ENCODE results near the gene TKT. TPM values are rescaled to one million over a fixed set of nuclear protein-coding genes. Genes with fewer than 3 reads are reported as not detected.

The TKT gene
- polyA plus RNA-seq, 4 donors, result 91.0 to 127 (median 110) TPM

DNA sequence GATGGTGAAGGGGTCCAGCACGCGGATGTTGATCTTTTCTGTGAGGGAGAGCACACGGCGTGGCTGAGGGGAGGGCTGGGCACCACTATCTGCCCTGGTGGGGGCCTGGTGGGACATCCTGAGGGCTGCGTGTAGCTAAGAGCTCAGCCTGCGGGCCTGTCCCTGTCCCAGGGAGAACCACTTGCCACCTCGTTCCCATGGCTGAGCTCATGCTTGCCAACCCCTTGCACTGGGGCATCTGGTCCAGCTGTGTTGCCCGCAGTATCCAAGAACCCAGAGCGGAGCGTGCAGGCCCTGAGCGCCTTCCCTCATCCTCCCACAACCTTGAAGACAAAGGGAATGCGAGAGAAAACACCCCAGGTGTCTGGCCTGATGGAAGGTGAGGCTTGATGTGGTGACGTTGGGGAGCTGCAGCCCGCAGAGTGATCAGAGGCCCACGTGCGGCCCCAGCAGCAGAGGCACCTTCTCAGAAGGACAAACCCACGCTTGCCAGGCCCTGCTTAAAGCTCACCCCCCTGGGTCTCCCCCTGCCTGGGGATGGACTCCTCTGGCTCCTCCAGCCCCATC is 28.9 kb downstream of the TKT start:
- no peak for DNase-seq (ENCODE audit: low read depth in 4 of 4, low spot score in 2 of 4)

DNA sequence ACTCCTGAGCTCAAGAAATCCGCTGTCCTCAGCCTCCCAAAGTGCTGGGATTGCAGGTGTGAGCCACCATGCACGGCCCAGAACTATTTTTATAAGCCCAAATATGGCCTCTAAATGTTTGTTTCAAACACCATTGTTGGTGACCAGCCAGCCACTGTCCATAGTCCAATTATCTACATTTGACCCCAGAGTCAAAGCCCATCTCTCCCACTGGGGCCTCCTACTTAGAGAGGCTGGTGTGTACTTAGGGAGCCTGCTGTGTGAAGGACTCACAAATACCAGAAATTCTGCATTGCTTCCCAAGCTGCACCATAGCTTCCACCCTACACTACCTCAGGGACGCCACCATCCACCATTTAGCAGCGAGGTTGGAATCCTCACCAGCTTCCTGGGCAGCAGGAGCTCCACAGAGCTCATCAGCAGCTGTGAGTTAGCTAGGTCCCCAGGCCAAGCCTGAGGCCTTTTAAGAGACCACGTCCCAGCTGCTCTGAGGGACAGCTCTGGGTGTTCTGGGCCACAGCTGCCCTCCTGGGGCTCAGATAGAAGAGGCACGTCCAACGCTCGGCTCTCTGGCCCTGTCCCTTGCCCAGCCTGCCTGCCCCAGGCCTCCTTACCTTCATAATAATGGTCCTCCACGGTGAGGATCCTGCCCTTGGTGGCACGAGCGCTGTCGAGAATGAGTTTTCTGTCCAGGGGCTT is 29.5 kb downstream of the TKT start:
- no peak for DNase-seq (ENCODE audit: low read depth in 4 of 4, low spot score in 2 of 4)

DNA sequence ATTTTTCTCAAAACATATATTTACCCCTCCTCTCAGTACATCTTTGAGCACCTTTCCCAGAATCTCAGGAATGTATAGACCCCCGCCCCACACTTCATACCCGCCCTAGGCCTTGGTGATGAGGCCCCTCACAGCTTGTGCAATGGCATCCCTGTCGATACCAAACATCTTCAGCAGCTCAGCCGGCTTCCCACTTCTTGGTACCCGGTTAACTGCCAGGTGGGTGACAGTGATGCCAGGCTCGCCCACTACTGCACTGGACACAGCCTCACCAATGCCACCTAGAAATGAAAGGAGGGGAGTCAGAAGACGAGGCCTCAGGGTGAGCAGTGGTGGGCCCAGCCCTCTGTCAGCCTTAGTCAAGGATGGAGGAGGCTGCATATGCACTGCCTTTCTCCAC is 30.2 kb downstream of the TKT start:
- no peak for DNase-seq (ENCODE audit: low read depth in 4 of 4, low spot score in 2 of 4)

DNA sequence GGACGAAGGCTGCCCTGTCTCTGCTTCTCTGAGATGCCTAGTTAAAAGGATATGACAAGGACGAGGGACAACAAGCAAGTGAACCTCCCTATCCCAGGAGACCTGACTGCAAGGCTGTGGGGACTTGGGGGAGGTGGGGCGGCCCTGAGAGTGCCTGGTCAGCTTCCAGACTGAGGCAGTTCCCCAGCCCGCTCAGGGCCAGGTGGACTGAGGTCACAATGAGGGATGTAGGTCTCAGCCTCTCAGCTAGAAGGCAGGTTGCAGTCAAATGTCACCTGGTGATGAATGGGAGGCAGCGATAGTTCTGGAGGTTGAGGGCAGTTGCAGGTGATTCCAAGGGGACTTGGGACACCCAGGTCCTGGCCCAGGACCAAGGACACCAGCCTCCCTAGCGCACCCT is 30.6 kb downstream of the TKT start:
- DNase-seq (ENCODE audit: low read depth in 4 of 4, low spot score in 2 of 4), result no peak

DNA sequence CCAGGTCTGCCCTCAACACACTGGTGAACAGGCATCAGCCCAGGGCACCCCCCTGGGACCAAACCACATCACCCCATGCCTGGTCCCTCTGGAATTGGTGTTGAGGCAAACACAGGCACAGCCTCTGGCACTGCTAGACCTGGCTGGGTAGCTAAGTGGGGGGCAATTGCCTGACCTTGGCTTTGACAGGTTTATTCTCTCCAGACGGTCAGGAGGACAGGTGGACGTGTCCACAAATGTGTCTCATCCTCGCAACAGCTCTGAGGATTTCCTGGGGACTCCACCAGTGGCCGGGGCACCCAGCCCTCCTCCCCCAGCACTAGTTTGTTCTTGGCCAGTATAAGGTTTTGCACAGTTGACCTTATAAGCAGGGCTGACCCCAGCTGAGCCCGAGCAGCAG is 31.3 kb downstream of the TKT start:
- DNase-seq (ENCODE audit: low read depth in 4 of 4, low spot score in 2 of 4), result no peak

DNA sequence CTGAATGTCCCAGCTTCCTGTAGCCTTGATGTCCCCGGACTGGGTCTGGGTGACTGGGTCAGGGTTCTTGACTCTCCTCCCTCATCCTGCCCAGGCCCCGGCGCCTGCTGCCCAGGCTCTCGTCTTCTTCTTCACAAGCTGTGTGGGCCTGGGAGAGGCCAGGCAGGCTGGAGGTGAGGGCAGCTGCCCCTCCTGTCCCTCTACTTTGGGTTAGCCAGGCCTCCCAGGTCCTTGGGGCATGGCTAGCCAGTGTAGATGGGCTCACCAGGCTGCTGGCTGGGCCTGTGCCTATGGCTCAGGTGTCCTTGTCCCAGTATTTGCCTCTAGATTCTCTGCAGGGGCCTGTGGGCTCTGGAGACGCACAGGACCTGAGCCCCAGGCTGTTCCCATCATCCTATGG is 31.8 kb downstream of the TKT start:
- DNase-seq (ENCODE audit: low read depth in 4 of 4, low spot score in 2 of 4), result no peak

DNA sequence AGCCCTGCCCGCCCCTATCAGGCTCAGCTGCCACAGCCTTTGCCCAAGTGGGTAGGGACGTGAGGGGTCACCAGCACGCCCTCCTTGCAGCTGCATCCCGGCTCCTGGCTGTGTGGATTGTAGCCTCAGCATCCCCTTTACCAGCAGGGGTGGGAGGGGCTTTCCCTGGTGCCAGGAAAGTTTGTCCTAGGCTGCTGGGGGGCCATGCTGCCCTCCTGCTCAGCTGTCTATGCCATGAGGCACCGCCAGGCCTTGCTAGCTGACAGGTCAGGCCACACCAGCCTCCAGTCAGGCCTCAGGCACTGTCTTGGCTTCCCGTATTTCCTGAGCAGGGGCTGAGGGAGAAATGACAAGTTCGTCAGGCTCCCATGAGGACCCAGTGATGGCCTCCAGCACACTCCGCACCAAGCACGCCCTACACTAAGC is 32.3 kb downstream of the TKT start:
- no peak for DNase-seq (ENCODE audit: low read depth in 4 of 4, low spot score in 2 of 4)

DNA sequence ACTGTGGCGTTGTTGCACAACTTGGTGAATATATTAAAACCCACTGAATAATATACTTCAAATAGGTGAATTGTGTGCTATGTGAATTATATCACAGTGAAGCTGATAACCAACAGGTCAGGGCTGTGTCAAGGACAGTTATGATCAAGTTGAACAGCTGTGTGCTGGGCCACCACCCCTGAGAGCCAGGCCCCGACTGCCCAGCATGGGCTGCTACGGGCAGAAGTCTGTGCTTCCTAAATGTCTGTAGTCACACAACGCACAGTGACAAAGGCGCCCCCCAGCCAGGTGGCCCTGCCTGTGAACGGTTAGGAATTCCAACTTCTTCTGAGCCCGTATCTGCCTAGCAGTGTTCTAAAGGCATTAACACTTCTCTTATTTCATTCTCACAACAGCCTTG is 32.8 kb downstream of the TKT start:
- DNase-seq (ENCODE audit: low read depth in 4 of 4, low spot score in 2 of 4), result no peak

DNA sequence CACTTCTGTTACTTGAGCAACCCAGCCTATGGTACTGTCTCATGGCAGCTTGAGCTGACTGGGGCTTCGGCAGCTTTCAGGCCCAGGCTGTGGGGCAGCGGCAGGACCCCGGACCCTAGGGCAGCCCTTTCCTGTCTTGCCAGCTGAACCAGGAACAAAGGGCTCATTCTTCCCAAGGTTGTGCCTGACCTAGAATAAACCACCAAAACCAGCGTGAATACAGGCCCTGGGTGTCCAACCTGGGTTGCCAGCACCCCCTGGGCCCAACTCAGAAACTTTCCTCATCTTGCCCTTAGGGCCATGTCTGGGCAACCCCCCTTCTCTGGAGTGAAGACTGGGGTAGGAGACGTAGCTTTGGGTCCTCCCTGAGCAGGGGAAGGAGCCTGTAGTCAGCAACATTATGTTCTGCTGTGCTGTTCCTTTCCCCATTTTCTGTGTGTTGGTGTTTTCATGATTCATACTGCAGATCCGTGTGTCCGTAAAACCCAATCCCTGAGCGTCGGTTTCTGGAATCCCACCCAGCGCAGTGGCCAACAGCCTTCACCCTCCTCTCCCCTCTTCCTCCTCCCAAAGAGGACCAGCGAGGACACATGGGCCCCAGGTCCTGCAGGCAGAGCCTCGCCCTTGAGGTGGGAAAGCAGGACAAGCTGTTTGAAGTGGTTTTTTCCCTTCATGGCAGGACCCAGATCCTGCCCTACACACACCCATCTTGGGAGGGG is 33.5 kb downstream of the TKT start:
- DNase-seq (ENCODE audit: low read depth in 4 of 4, low spot score in 2 of 4), result no peak

DNA sequence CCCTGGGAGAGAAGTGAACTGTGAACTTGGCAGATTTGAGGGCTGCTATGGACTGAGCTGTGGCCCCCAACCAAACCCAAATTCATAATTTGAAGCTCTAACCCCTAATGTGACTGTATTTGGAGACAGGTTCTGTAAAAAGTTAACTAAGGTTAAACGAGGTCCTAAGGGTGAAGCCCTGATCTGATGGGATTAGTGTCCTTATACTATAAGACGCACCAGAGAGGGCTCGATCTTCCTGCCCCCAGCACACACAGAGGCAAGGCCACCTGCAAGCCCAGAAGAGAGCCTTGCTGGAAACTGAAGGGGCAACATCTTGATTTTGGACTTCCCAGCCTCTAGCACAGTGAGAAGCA is 34.0 kb downstream of the TKT start:
- DNase-seq (ENCODE audit: low read depth in 4 of 4, low spot score in 2 of 4), result no peak

DNA sequence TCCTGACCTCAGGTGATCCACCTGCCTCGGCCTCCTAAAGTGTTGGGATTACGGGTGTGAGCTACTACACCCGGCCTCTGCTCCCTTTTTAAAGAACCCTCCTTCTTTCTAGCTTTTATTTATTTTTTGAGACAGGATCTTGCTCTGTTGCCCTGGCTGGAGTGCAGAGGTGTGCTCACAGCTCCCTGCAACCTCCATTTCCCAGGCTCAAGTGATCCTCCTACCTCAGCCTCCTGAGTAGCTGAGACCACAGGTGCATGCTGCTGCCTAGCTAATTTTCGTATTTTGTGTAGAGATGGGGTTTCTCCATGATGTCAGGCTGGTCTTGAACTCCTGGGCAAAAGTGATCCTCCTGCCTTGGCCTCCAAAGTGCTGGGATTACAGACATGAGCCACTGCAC is 34.5 kb downstream of the TKT start:
- DNase-seq (ENCODE audit: low read depth in 4 of 4, low spot score in 2 of 4), result no peak

DNA sequence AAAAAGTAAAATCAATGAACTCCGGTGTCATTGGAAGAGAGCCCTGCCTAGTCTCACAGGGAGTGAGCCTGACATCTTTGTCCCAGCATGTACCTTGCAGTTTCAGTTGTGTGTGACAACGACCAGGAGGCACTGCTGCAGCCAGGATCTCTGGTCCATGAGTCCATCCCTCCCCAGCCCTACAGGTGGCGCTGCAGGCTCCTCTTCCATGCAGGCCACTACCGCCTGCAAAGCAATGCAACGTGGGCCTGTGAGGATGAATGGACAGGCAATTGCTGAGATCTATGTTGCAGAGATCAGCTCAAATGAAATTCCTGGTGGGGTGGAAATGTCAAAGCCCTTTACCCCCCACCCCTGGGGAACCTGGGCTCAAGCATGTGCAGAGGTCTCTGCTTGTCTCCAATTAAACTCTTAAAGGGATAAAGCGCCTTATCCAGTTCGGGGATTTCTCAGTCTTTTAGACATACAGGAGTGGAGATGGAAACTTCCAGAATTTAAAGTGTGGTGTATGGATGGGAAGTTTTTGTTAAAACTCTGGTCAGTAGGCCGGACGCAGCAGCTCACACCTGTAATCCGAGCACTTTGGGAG is 35.8 kb downstream of the TKT start:
- peak in 2 of 4 donors; percentile 46 to 58 for DNase-seq (ENCODE audit: low read depth in 4 of 4, low spot score in 2 of 4)

DNA sequence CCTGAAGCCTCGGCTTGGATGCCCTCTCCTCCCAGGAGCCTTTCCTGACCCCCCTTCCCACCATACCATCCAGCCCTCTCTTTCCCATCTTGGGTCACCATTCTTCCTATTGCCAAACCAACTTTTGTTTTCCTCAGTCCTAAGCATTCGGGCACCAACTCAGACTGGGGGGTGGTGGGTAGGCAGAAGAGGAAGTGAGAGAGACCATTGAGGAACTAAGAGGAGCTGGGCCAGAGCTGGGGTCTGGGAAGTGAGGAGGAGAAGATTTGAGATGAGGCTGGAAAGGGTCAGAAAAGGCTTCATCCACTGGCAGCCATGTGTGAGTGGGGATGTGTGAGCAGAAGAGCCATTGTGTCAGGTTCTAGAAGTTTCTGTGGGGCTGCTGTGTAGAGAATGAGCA is 37.7 kb downstream of the TKT start:
- DNase-seq (ENCODE audit: low read depth in 4 of 4, low spot score in 2 of 4), result no peak

DNA sequence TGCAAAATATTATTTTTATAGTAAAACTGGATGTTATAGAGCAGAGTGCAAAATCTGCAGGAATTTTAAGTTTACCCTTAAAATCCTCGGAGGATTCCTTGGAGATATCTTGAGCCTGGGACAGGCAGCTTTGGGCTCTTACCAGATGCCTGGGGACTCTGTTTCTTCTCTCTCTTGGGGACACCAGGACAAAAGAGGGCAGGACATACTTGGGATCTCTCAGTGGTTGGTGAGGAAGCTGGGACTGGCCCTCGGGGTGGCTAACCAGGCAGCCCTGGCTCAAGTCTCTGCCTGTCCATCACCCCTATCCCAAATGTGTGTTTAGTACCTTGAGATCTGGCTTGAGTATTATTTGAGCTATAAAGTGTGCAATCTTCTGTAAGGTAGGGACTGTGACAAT is 38.6 kb downstream of the TKT start:
- DNase-seq (ENCODE audit: low read depth in 4 of 4, low spot score in 2 of 4), result no peak

DNA sequence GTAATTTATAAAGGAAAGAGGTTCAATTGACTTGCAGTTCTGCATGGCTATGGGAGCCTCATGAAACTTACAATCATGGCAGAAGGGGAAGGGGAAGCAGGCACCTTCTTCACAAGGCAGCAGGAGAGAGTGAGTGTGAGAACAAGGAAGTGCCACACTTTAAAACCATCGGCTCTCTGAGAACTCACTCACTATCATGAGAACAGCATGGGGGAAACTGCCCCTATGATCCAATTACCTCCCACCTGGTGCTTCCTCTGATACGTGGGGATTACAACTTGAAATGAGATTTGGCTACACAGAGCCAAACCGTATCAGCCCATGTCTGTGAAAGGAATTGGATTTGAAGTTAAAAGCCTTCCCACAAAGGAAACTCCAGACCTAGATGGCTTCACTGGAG is 39.1 kb downstream of the TKT start:
- no peak for DNase-seq (ENCODE audit: low read depth in 4 of 4, low spot score in 2 of 4)

DNA sequence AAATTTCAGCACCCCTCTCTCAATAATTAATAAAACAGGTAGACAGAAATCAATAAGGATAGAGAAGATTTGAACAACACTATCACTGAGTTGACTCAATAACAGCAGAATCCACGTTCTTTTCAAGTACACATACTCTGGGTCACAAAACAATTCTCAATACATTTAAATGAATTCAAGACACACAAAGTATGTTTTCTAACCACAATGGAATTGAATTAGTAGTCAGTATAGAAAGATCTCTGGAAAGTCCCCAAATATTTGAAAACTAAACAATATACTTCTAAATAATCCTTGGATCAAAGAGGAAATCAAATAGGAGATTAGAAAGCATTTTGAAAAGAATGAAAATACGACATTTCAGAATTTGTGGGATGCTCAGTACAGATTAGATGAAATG is 40.0 kb downstream of the TKT start:
- no peak for DNase-seq (ENCODE audit: low read depth in 4 of 4, low spot score in 2 of 4)

DNA sequence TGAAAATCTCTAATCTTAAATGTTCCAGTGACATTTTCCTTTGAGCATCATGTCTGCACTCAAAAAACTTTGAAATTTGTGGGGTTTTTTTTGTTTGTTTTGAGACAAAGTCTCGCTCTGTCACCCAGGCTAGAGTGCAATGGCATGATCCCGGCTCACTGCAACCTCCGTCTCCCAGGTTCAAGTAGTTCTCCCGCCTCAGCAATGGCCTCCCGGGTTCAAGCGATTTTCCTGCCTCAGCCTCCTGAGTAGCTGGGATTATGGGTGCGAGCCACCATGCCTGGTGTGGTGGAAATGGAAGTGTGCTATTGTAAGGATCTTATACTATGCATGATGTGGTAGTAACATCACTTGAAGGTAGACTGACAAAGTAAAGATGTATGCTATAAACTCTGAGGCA is 42.5 kb downstream of the TKT start:
- no peak for DNase-seq (ENCODE audit: low read depth in 4 of 4, low spot score in 2 of 4)

DNA sequence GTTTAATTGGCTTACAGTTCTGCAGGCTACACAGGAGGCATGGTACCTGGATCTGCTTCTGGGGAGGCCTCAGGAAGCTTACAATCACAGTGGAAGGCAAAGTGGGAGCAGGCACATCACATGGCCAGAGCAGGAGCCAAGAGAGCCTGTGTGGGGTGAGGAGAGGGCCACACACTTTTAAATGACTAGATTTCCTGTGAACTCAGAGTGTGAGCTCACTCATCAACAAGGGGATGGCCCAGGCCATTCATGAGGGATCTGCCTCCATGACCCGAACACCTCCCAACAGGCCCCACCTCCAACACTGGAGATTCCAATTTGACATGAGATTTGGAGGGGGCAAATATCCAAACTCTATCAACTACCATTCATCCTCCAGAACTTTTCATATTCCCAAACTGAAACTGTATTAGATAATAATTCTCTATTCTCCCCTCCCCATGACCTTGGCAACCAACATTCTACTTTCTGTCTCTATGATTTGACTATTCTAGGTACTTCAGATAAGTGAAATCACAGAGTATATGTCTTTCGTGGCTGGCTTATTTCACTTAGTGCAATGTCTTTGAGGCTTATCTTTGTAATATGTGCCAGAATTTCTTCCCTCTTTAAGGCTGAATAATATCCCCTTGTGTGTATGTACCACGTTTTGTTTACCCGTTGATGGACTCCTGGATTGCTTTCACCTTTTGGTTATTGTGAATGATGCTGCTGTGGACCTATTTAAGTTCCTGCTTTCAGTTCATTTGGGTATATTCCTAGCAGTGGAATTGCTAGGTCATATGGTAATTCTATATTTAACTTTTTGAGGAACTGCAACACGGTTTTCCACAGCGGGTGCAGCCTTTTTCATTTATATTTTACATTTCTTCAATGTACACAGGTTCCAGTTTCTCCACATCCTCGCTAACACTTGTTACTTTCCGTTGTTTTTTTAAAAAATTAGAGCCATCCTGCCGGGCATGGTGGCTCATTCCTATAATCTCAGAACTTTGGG is 43.8 kb downstream of the TKT start:
- no peak for DNase-seq (ENCODE audit: low read depth in 4 of 4, low spot score in 2 of 4)

DNA sequence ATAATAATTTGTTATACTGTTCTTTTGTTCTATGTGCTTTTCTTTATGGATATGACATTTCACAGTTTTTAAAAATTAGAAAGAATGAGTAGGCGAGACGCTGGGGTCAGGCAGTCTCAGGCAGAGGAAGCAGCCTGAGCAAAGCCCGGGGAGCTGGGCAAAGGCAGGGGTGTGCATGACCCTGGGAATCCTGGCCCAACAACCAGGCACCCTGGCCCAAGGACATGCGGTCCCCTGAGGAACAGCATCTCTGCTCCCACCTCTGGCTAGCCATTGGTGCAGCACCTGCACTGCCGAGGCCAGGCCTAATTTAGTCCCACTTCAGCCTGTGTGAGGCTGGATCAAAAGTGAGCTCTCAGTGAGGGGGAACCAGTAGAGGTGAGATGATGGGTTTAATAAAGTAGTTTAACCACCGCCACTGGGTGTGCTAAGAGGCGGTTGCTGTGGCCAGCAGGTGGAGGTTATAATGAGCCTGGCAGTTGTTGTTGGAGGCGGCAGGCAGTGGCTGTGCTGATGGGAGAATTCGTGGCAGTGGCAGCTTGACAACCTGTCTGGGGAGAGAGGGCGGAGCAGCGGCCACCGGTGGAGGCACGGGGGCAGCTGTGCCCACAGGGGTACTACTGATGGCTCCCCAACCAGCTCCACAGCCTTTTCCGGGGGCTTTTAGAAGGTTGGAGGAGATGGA is 53.3 kb downstream of the TKT start:
- no peak for DNase-seq (ENCODE audit: low read depth in 4 of 4, low spot score in 2 of 4)
